ENCODE measurements around the gene GBP1. TPM values are rescaled to one million over a fixed set of nuclear protein-coding genes. Genes with fewer than 3 reads are reported as not detected.
"Not testable (repeated sequence)": the region's sequence is repeated elsewhere in the genome, so short reads cannot be mapped to it uniquely, and the experiment has no call there.

The GBP1 gene
- total RNA-seq, 3 donors from 2014 or later: 12.9 to 39.0 (median 25.5) TPM

DNA sequence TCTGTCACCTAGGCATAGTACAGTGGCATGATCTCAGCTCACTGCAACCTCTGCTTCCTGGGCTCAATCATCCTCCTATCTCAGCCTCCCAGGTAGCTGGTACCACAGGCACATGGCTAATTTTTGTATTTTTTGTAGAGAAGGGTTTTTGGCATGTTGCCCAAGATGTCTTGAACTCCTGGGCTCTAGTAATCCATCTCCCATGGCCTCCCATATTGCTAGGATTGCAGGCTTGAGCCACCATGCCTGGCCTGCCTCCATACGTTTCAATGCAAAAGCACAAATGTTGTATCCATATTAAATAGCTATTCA, 24.7 kb downstream of the GBP1 start:
- intact Hi-C loops (cut with DNase I, micrococcal nuclease): no loop called here
- TF ChIP-seq, protein P1, sequence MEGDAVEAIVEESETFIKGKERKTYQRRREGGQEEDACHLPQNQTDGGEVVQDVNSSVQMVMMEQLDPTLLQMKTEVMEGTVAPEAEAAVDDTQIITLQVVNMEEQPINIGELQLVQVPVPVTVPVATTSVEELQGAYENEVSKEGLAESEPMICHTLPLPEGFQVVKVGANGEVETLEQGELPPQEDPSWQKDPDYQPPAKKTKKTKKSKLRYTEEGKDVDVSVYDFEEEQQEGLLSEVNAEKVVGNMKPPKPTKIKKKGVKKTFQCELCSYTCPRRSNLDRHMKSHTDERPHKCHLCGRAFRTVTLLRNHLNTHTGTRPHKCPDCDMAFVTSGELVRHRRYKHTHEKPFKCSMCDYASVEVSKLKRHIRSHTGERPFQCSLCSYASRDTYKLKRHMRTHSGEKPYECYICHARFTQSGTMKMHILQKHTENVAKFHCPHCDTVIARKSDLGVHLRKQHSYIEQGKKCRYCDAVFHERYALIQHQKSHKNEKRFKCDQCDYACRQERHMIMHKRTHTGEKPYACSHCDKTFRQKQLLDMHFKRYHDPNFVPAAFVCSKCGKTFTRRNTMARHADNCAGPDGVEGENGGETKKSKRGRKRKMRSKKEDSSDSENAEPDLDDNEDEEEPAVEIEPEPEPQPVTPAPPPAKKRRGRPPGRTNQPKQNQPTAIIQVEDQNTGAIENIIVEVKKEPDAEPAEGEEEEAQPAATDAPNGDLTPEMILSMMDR (IDR thresholded peaks at IDR 0.05): no peak
- Histone ChIP-seq H3K4me1 (ENCODE audit: low read depth) (peaks cover 7% of the 10 kb centered on the region), H3K36me3 (ENCODE audit: low read depth) (no peaks in the 10 kb centered on the region), H3K4me3 (no peak overlapping the region), H3K9me3 (peaks cover 4% of the 10 kb centered on the region)
- DNase-seq: no peak
- no peak for ATAC-seq

DNA sequence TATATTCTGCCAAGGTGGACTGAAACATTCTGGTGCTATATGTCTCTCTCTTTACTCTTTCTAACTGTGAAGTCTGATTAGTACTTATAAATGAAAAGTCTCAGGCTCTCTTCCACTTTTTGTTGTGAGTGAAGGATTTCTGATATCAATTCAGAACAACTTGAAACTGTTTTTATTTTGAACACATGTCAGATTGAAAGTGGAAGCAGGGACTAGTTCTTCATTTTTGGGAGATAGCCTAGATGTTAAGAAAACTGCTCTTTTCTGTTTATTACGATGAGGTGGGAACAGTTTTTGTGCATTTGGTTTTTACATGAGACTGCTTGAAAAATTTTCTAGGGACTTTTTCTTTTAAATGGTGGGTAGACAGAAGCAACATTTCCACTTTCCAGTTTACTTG, 27.8 kb downstream of the GBP1 start:
- ATAC-seq: no peak
- TF ChIP-seq, protein P1 (IDR thresholded peaks at IDR 0.05): no peak
- DNase-seq: no peak

DNA sequence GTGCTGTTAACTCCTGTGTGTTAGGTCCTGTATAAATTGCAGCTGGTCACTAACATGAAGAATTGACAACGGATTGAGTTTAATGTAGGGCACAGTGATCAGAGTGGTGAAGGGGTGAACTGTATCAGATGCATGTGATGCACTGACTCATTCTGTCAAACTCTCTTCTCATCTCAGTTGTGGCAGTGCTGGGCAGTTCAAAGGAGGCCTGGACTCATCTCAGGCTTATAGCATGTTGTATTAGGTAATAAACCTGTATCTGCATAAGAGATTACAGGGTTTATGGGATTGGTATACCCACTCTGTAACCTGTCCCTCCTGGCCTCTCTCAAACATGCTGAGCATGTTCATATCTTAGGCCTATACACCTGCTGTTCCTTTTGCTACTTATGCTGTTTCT, 29.9 kb downstream of the GBP1 start:
- DNase-seq: peak in 1 of 3 donors; percentile 42
- Histone ChIP-seq H3K4me1 (ENCODE audit: low read depth) (no peaks in the 10 kb centered on the region), H3K4me3 (no peak overlapping the region), H3K36me3 (ENCODE audit: low read depth) (no peaks in the 10 kb centered on the region), H3K9me3 (no peaks in the 10 kb centered on the region)
- intact Hi-C loops (cut with DNase I, micrococcal nuclease): no loop called here
- peak; percentile 98 for ATAC-seq
- TF ChIP-seq, protein P1 (IDR thresholded peaks at IDR 0.05): no peak

More for the DNA sequence above, 27.8 kb downstream of the GBP1 start:
- Histone ChIP-seq H3K36me3 (ENCODE audit: low read depth) (no peaks in the 10 kb centered on the region), H3K9me3 (no peaks in the 10 kb centered on the region), H3K4me1 (ENCODE audit: low read depth) (no peaks in the 10 kb centered on the region), H3K4me3 (no peak overlapping the region)
- intact Hi-C loops (cut with DNase I, micrococcal nuclease): no loop called here

DNA sequence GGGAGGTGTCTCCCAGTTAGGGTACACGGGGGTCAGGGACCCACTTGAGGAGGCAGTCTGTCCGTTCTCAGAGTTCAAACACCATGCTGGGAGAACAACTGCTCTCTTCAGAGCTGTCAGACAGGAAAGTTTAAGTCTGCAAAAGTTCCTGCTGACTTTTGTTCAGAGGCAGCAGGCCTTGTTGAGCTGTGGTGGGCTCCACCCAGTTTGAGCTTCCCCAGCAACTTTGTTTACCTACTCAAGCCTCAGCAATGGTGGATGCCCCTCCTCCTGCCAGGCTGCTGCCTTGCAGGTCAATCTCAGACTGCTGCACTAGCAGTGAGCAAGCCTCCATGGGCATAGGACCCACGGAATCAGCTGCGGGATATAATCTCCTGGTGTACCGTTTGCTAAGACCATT, 31.0 kb downstream of the GBP1 start:
- H3K4me1 ChIP-seq (ENCODE audit: low read depth); H3K4me3 ChIP-seq; intact Hi-C loops (cut with DNase I, micrococcal nuclease); DNase-seq; H3K36me3 ChIP-seq (ENCODE audit: low read depth); ATAC-seq; H3K9me3 ChIP-seq: not testable (repeated sequence)

DNA sequence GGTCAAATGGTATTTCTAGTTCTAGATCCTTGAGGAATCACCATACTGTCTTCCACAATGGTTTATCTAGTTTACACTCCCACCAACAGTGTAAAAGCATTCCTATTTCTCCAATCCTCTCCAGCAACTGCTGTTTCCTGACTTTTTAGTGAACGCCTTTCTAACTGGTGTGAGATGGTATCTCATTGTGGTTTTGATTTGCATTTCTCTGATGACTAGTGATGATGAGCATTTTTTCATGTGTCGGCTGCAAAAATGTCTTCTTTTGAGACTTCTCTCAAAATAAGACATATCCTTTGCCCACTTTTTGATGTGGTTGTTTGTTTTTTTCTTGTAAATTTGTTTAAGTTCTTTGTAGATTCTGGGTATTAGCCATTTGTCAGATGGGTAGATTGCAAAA, 36.0 kb downstream of the GBP1 start:
- DNase-seq; H3K36me3 ChIP-seq (ENCODE audit: low read depth); intact Hi-C loops (cut with DNase I, micrococcal nuclease); H3K4me3 ChIP-seq; ATAC-seq; H3K4me1 ChIP-seq (ENCODE audit: low read depth); H3K9me3 ChIP-seq: not testable (repeated sequence)

DNA sequence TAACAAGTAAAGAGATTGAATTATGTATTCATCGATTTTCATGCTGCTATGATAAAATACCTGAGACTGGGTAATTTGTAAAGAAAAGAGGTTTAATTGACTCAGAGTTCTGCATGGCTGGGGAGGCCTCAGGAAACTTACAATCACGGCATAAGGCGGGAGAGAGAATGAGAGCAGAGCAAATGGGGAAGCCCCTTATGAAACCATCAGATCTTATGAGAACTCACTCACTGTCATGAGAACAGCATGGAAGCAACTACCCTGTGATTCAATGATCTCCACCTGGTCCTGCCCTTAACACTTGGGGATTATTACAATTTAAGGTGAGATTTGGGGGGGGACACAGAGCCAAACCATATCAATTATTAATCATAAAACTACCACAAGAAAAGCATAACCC, 39.1 kb downstream of the GBP1 start:
- ATAC-seq (no peak), DNase-seq (no peak)
- no peaks in the 10 kb centered on the region for H3K9me3 ChIP-seq
- H3K4me3 ChIP-seq: no peak overlapping the region
- H3K36me3 ChIP-seq (ENCODE audit: low read depth): no peaks in the 10 kb centered on the region
- peaks cover 3% of the 10 kb centered on the region for H3K4me1 ChIP-seq (ENCODE audit: low read depth)
- intact Hi-C loops (cut with DNase I, micrococcal nuclease): no loop called here
- TF ChIP-seq, protein P1 (IDR thresholded peaks at IDR 0.05): no peak

DNA sequence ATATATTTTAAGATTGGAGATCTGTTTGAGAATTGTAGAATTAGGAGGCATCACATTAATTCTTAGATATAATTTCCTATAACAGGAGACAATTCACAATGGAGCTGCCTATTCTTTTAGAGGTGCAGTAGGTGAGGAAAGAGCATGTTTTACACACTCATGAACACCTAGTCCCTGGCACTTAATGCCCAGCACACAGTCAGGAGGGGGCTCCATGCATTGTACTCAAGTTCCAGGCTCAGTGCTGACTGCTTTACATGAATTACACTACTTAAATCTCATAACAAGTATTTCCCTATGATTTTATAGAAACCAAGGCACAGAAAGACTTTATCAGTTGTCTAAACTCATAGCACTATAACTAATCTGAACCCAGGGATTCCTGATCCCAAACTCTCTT, 42.0 kb downstream of the GBP1 start:
- TF ChIP-seq, protein P1 (IDR thresholded peaks at IDR 0.05): no peak
- no peaks in the 10 kb centered on the region for H3K9me3 ChIP-seq
- no peak for DNase-seq
- no peak overlapping the region for H3K4me3 ChIP-seq
- H3K36me3 ChIP-seq (ENCODE audit: low read depth): no peaks in the 10 kb centered on the region
- no peak for ATAC-seq
- intact Hi-C loops (cut with DNase I, micrococcal nuclease): no loop called here
- peaks cover 8% of the 10 kb centered on the region for H3K4me1 ChIP-seq (ENCODE audit: low read depth)

Measured in mucosa of descending colon (tissue), 3 donors.